Measurements from ENCODE around the gene STAT4.

STAT4 gene

DNA sequence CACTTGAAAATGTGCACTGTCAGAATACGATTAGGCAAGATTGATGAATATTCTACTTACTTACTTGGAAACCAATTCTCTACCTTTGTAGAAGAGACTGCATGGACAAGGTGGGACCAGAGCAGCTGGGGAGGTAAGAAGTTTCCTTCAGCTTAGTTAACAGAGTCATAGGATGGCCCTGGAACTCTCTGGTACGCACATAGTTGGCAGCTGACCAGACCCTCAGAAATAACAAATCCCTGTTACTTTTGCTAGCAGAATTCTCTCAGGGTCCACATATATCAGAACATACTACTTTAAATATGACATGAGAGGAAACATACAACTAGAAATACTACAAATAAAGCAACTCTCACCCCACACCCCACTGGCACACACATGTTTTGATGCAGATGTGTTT, 112.1 kb downstream of the STAT4 start:
- no peak overlapping the region for H3K4me3 ChIP-seq (ENCODE audit: low read depth, low read length)
- TF ChIP-seq, protein P1, sequence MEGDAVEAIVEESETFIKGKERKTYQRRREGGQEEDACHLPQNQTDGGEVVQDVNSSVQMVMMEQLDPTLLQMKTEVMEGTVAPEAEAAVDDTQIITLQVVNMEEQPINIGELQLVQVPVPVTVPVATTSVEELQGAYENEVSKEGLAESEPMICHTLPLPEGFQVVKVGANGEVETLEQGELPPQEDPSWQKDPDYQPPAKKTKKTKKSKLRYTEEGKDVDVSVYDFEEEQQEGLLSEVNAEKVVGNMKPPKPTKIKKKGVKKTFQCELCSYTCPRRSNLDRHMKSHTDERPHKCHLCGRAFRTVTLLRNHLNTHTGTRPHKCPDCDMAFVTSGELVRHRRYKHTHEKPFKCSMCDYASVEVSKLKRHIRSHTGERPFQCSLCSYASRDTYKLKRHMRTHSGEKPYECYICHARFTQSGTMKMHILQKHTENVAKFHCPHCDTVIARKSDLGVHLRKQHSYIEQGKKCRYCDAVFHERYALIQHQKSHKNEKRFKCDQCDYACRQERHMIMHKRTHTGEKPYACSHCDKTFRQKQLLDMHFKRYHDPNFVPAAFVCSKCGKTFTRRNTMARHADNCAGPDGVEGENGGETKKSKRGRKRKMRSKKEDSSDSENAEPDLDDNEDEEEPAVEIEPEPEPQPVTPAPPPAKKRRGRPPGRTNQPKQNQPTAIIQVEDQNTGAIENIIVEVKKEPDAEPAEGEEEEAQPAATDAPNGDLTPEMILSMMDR (IDR thresholded peaks at IDR 0.05; ENCODE audit: low read depth, low read length), result no peak
- DNase-seq (ENCODE audit: low read depth), result no peak

DNA sequence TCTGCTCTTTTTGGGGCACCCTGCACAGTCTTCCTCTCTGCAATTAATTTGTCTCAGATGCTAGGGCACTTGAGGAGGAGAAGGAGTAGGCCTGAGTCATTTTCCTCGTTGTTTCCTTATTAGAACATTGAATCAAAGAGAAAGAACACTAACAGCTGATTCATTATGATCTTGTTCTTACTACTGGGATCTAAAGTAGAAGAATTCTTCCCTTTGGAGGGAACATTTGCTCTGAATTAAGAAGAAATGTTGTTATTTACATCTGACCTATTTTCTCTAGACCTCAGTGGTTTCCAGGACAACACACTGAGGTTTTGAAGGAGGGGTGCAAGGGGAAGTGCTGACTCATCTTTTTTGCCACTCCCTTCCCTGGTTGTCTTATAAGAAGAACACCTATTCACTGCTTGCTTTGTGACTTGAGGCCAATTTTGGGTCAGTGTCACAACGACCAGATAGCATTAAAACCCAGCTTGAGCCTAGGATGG, 112.5 kb downstream of the STAT4 start:
- TF ChIP-seq MYC (IDR thresholded peaks at IDR 0.05; ENCODE audit: low read depth, low read length) (no peak), POLR2A (IDR thresholded peaks at IDR 0.05; ENCODE audit: extremely low read depth, insufficient read length) (no peak)
- TF ChIP-seq, protein P1 (IDR thresholded peaks at IDR 0.05; ENCODE audit: low read depth, low read length), result no peak
- TF ChIP-seq, protein P2, sequence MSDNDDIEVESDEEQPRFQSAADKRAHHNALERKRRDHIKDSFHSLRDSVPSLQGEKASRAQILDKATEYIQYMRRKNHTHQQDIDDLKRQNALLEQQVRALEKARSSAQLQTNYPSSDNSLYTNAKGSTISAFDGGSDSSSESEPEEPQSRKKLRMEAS (IDR thresholded peaks at IDR 0.05; ENCODE audit: low read depth, low read length), result no peak
- peak; percentile 75 for DNase-seq (ENCODE audit: low read depth)
- H3K4me3 ChIP-seq (ENCODE audit: low read depth, low read length), result no peak overlapping the region

DNA sequence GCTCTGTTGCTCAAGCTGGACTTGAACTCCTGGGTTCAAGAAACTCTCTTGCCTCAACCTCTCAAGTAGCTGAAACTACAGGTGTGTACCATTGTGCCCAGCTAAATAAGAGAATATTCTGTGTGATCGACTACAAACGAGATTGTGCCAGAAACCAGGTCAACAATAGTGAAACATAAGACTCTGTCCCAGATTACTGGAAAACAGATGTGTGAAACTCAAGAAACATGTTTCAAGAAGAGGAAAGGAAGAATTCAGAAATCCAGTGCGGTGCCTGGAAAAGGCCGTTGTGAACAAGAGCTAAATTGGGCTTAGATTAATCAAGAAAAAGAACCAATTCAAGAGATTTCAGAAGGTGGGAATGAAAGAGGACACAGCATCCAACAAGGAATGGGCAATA, 113.4 kb downstream of the STAT4 start:
- TF ChIP-seq, protein P1 (IDR thresholded peaks at IDR 0.05; ENCODE audit: low read depth, low read length), result no peak
- TF ChIP-seq MYC (IDR thresholded peaks at IDR 0.05; ENCODE audit: low read depth, low read length), result no peak
- TF ChIP-seq POLR2A (IDR thresholded peaks at IDR 0.05; ENCODE audit: extremely low read depth, insufficient read length), result no peak
- TF ChIP-seq, protein P2 (IDR thresholded peaks at IDR 0.05; ENCODE audit: low read depth, low read length), result no peak
- no peak overlapping the region for H3K4me3 ChIP-seq (ENCODE audit: low read depth, low read length)
- DNase-seq (ENCODE audit: low read depth), result no peak

DNA sequence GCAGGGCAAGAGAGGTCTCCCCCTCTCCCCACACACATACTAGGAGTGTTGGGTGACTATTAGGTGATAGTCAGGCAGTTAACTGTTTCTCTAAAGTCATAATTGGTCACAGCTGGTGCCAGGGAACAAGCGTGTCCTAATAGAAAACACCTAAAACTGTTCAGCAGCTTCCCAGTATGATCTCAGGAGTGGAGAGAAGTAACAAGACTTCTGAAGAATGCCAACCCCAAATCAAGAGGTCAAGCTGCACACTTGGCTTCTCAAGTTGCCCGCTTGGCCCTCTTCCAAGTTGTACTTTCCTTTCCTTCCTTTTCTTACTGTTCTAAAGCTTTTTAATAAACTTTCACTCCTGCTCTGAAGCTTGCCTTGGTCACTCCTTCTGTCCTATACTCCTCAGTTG, 114.4 kb downstream of the STAT4 start:
- DNase-seq (ENCODE audit: low read depth), result no peak
- TF ChIP-seq, protein P2 (IDR thresholded peaks at IDR 0.05; ENCODE audit: low read depth, low read length), result no peak
- TF ChIP-seq MYC (IDR thresholded peaks at IDR 0.05; ENCODE audit: low read depth, low read length) (no peak), POLR2A (IDR thresholded peaks at IDR 0.05; ENCODE audit: extremely low read depth, insufficient read length) (no peak)
- TF ChIP-seq, protein P1 (IDR thresholded peaks at IDR 0.05; ENCODE audit: low read depth, low read length), result no peak
- H3K4me3 ChIP-seq (ENCODE audit: low read depth, low read length), result no peak overlapping the region

DNA sequence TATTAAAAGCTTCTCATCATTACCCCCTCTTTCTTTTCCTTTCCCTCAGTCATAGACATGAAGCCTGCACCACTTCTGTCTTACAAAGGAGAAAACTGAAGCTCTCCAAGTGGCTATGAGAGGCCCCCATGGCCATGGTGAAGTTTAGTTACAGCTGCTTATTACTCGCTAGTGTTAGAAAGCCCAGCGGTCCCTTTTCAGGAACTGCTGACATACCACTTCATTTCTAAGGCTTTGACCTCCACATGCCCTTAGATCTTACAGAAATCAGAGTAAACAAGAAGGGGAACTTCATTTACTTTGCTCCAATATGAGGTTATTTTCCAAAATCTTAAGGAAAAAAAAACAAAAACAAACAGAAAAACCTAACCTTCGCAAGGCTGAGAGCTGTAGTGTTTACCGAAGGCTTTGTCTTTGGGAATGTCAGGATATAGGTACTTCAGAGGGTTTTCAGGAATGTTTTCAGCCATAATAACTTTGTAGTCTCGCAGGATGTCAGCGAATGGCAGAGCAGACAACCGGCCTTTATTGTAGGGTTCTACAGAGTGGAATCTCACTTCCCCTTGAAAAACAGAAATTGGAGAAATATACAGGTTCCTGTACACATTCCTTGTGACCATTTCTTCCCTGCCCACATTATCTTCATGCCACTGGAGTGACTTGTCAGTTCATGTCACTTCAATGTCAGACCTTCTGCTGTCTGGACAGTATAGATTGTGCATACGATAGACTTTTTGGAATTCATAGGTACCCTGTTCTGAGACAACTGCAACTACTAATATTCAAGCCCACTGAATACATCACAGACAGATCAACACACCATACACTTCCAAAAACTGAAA, 118.0 kb downstream of the STAT4 start:
- TF ChIP-seq, protein P1 (IDR thresholded peaks at IDR 0.05; ENCODE audit: low read depth, low read length), result no peak
- TF ChIP-seq, protein P2 (IDR thresholded peaks at IDR 0.05; ENCODE audit: low read depth, low read length), result no peak
- TF ChIP-seq POLR2A (IDR thresholded peaks at IDR 0.05; ENCODE audit: extremely low read depth, insufficient read length) (no peak), MYC (IDR thresholded peaks at IDR 0.05; ENCODE audit: low read depth, low read length) (no peak)
- peak; percentile 52 for DNase-seq (ENCODE audit: low read depth)
- no peak overlapping the region for H3K4me3 ChIP-seq (ENCODE audit: low read depth, low read length)

All from NB4 (cell line).